Loucy (cell line): Measurements from ENCODE around the gene PLCG2.

Experiments used
- CTCF ChIP-seq: fragments of 200-600 bp; sonication (generic); conservative IDR thresholded peaks from 2 replicates; pipeline ENCODE4 v1.5.1; 2014; ENCODE audit warnings: mild to moderate bottlenecking, antibody characterized with exemption, low read length
- EZH2phosphoT487 ChIP-seq: fragments of 200-600 bp; IDR thresholded peaks from 2 replicates; pipeline ENCODE4 v1.6.1; 2018; ENCODE audit warnings: antibody characterized with exemption, mild to moderate bottlenecking, moderate library complexity, borderline replicate concordance

DNA sequence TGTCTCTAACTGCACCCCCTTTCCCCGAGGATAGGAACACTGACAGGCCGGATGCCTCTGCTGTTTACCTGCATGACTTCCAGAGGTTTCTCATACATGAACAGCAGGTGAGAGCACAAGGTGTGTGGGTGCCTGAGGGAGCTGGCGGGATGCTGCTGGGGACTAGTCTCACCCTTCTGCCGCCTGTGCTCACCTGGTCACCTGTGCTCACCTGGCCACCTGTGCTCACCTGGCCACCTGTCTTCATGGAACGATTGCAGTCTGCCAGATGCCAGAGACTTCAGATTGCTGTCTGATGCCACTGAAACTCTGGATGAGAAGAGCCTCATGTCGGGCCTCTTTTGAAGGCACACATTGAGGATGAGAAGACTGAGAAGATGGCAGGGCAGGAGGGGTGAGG, 104.1 kb downstream of the PLCG2 start:
- no peak for TF ChIP-seq CTCF
- TF ChIP-seq EZH2phosphoT487 = no peak
